Measurements from ENCODE around the gene HSPA12A.

Gene HSPA12A

DNA sequence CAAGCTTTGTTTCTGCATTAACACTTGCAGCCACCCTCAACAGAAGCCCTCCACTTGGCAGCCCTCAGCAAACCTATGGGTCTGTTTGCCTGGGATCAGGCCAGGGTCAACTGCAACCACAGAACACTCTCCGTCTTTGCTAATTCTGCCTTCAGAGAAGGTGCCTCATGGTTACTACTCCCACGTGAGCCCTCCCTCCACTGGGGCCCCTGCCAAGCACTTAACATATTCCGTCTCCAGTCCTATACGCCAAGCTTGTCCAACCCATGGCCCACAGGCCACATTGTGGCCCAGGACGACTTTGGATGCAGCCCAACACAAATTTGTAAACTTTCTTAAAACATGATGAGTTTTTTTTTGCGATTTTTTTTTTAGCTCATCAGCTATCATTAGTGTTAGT is 54.7 kb downstream of the HSPA12A start:
- no peak for DNase-seq

DNA sequence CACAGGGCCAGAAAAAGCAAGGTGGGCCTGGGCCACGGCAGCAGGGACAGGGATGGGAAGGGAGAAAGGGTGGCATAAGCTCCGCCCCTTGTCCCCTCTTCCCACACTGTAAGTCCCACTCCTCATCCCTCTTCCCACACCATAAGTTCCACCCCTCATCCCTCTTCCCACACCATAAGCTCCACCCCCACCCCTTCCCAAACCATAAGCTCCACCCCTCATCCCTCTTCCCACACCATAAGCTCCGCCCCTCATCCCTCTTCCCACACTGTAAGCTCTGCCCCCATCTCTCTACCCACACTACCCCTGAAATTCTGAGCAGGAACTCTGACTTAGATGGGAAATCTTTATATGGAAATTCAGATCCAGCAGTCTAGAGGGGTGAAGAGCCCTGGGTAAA is 55.7 kb downstream of the HSPA12A start:
- no peak for DNase-seq

DNA sequence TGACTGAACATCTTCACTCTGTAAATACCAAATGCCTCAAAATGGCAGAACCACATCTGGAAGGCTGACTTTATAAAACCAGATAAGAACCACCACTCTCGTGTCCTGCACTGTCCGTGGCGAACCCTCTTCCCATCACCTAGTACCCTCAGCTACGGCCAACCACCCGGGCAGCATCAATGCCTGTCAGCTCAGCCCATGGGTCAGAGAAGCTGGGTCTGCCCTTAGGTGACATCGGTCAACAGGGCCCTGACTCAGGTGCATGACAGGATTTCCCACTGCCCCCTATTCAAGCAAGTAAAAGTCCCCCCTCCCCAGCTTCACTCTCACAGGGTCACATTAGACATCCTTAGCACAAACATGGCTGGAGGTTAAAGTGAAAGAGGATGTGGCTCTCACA is 56.6 kb downstream of the HSPA12A start:
- no peak for DNase-seq

DNA sequence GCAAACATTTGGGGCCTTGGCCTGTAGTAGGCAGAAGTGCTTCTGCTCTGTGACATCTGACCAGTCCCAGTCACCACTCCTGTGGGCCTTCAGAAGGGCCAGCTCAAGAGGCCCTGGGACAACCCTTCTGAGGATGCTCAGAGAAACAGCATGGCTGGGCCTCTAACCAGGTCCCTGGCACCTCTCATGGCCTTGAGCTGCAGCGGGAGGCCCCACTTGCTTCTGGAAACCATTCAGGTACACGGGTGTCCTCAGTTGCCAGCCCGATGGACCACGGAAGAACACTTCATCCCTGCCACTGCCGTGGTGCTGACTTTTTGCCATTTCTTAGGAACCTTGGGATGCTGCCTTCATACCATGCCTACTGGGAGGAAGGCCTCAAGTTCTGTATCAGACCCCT is 57.6 kb downstream of the HSPA12A start:
- no peak for DNase-seq

DNA sequence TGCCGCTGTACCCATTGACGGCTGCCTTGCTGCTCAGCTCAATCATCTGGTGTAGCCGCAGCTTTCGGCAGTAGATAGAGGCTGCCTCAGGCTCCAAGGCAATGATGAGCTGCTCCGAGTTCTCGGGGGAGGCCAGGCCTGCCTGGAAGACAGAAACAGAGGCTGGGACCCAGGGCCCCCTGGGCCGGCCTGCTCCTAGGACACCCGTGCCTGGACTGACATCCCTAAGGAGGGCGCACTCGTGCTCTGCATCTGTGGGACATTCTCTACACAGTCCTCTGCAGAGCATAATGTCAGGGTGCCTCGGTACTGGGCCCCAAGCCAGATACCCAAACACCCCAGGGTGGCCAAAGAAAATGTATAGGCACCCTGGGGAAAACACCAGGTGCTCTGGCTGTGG is 58.5 kb downstream of the HSPA12A start:
- DNase-seq, result no peak

DNA sequence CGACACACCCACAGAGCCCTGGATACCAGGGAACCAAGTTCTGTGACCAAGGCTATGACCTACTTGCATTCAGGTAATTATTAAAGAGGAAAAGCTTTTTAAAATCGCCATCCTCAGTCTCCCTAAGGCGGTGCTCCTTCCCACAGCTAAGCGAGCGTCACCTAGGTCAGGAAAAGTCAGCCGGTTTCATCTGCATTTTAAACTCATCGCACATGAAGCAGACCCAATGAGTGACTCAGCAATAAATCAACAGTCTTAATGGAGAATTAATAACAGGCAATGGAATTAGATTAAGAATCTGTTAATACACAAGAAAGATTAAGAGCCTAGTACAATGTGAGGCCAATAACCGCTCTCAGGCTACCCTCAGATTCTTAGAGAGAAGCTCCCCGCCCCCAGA is 59.2 kb downstream of the HSPA12A start:
- DNase-seq, result no peak

DNA sequence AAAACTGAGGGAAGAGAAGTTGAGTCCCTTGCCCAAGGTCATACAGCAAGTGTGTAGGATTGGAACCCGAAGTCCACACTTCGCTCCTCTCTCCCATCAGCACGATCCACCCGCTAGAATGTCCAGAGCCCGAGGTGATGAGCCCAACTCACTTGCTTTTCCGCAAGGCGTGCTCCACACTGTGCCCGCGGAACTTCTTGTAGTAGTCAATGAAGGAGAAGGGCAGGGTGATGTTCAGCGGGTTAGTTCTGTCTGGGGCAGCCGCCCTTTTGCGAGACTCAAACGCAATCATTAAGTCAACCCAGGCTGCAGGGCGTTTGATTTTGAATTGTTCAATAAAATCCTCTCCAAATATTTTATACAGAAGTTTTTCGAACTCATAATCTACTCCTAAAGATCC is 63.0 kb downstream of the HSPA12A start:
- no peak for DNase-seq

DNA sequence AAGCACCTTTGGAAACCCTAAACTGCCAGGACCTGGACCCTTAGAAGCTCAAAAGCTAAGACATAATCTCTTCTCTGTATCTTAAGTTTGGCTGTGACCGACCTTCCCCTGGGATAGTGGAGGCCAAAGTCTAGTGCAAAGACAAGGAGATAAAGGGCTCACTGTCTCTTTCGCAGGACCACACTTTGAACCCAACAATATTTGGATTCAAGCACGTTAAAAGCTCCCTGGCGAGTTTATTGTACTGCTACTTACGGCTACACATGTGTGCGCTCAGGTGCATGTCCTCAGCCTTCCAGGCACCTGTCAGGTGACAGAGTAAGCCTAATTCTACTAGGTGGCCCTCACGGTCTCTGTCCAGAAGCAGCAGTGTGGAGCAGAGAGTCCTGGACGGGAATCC is 65.7 kb downstream of the HSPA12A start:
- no peak for DNase-seq

DNA sequence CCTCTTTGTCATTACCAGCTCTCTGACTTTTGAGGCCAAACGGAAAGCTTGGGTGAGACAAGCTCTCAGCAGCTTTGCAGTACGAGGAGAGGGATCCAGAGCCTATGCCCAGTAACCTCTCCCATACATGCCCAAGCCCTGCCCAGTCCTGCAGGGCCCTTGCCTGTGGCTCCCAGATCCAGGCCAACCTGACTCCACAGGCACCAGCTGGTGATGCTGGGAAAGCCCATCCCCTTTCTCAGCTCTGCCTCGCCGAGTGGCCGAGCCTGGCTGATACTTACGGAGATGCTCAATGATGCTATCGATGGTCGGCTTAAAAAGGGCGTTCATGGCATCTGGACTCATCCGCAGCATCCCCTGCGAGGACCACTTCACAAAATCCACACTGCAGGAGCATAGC is 66.2 kb downstream of the HSPA12A start:
- DNase-seq, result no peak

DNA sequence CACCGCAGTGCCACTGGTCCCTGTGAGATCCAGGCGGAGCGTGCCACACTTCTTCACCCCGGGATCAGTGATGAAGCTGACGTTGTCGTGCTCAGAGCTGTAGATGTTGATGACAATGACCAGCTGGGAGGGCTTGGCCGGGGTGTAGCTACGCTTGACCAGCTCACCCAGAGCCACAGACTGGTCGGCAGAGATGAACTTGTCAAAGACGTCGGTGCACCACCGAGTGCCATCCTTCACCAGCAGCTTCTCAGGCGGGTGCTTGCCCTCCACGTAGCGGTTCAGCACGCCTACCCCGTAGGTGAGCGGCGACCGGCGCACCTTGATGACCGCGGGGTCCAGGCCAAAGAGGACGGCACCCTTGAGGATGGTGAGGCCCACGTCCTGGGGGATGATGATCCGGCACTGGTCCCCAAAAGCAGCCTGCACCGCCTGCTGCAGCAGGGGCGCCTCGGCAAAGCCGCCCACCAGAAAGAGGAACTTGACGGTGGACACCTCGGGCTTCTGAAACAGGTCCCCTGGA is 67.4 kb downstream of the HSPA12A start:
- no peak for DNase-seq

DNA sequence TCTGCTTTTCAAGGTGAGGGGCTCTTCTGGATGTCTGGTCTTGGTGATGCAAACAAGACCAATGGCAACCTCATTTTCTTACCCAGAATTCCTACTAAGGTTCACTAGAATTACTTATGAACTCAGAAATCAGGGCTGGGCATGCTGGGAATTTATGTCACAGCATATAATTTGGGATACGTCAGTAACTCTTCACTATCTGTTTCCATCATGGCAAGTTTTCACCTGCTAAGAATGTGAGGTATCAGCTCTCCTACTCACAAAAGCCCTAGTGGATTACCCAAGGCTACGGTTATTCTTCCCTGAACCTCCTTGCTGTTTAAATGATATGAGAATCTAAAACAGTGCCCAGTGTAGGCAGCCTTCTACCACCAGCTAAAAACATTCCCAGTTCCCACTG is 68.5 kb downstream of the HSPA12A start:
- no peak for DNase-seq

DNA sequence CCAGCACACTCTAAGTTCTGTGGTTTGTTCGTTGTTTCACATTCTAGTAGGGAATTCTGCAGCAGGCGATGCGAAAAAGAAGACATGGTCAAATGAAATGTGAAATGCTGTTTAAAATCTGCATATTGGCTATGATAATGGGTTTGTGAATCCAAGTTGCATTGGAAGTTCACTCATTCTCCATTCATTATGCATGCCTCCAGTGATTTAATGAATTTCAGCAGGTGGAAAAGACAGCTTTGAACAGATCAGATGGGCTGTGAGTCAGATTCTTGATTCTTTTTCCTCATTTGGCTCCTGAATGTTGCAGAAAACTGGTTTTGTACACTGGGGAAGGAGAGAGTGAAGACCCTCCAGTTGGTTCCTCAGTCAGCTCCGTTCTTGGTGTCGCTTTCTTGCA is 69.5 kb downstream of the HSPA12A start:
- DNase-seq, result no peak

DNA sequence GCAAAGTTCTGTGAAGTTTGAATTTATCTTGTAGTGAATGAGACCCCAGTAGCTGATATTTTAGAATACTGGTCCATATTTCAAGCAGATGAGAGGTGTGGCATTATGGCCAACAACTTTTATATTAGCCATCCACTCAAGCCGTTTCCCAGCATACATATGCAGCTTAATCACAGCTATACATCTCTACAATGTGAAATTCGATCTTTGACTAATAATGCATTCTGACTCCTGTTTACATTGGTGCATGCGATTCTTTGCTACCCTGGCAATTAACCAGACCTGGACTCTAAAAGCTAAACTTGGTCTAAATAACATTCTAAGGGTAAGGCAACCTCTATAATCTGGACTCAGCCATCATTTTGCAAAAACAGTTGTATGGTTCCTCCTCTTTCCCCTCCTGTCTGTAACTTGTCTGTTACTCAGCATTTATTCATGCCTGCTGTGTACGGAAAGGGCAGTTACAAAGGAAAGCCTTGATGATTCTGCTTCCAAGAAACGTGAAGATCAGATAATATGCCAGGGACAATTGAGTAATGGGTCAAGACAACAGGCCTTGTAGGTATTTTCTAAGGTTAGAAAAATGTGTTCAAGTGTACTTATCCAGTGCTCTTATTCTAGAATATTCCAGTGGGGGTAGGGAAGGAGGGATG is 71.0 kb downstream of the HSPA12A start:
- peak; percentile 4 for DNase-seq

DNA sequence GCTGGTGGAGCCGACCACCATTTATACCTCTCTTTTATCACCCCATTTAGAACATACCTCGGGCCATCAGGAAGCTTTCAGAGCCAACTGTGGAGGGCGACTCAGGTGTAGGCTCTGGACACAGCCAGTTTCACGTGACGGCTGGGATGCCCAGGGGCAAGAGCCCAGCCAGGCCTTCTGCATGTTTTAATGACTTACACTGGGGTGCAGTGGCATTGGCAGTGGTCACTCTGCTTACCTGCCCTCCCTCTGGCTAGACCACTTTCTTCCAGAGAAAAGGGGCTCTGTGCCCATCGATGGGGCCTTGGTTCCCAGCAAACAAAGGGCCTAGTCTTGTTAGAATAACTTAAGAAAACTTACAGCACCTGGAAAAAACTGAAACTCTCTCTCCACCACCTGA is 71.7 kb downstream of the HSPA12A start:
- DNase-seq, result no peak

DNA sequence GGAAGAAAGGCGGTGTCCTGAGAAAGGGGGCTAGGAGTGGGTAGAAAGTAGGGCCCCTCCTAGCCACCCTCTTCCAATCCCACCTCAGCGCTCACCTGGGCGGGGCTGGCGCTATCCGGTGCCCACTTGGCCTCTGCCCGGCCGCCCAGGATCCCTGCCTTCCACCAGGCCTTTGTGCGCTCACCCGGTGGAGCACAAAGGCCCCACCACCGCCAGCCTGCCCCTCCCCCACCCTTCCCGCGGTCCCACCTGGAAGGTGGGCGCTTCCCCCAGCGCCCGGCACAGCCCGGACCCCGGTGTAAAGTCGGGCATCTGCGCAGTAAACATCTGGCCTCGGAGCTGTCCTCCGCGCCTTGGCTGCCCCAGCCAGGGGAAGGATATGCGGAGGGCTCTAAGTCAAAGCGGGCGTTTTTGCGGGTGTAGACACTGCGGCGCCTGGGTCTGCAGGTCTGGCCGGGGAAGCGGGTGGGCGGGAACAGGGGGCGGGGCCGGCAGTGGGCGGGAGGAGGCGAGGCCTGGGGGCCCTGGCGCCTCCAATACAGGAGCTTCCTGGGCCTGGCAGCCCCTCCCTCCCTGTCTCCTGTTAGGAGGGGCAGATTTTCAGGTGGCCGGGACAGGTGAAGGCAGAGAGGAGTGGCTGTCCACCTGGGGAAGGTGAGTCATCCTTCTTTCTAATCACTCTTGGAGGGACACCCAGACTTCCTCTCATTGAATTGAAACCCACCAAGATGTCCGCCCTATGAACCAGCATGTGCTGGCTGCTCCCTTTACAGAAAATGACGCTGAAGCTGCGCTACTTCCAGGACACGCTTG is 72.3 kb downstream of the HSPA12A start:
- peak; percentile 34 for DNase-seq

DNA sequence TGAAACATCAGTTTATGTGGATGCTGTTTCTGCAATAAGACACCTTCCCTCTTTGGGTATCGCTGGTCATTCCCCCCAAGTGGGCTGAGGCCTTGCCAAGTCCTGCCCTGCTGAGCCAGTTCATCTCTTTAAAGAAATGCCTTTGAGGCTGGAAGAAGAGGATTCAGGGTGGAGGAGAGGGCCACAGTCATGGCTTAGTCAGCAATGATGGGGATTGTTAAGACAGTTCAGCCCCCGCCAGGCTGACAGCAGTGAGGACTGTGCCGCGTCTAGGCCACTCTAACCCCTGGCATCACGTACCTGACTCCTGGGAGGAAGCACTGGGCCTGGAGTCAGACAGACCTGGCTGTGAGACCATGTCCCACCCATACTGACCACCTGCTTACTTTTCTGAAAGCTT is 73.3 kb downstream of the HSPA12A start:
- no peak for DNase-seq

DNA sequence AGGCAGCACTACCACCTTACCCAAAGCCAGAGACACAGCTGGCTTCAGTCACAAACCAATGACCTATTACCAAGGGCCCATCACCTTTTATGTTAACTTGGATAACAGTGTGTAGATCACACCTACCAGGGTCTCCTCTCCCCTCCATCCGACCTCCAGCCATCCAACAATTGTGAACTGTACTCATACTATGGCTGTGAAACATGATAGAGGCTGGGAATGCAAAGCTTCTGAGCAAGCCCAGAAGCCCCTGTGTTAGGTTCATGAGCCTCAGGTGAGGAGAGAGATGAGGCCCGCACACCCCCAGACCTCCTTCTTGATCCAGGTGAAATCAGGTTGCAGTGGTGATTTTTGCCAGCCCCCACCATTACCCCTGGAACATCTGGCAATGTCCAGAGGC is 73.9 kb downstream of the HSPA12A start:
- no peak for DNase-seq

DNA sequence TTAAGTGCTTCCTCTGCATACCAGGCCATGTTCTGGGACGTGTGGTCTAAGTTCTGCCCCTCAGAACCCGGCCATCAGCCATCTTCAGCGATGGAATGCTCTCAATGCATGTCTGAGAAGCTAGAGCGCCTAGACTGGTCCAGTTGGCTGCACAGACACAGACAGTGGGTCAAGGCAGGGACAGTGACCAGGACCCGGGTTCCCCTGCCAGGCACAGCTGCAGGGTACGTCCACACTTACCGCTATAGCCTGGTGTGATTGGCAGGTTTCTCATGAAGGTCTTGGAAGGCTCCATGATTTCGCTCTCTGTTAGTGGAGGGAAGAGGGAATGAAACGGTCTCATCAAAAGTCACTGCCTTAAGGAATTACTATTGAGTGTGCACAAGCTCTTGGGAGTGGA is 74.3 kb downstream of the HSPA12A start:
- DNase-seq, result no peak

DNA sequence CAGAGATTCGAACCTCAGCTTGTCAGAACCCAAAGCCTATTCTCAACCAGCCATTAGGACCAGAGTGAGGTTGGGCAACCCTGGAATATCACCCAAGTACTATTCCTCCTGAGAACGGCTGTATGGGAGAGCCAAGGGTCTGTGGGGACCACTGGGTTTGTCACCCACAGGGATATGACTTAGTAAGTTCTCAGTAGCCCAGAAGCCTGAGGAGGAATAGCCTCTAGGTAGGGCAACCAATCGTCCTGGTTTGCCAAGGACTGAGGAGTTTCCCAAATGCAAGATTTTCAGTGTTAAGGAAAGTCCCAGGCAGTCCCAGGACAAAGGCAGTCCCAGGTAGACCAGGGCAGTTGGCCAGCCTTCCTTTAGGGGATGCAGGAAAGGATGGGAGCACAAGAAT is 74.9 kb downstream of the HSPA12A start:
- DNase-seq, result no peak

DNA sequence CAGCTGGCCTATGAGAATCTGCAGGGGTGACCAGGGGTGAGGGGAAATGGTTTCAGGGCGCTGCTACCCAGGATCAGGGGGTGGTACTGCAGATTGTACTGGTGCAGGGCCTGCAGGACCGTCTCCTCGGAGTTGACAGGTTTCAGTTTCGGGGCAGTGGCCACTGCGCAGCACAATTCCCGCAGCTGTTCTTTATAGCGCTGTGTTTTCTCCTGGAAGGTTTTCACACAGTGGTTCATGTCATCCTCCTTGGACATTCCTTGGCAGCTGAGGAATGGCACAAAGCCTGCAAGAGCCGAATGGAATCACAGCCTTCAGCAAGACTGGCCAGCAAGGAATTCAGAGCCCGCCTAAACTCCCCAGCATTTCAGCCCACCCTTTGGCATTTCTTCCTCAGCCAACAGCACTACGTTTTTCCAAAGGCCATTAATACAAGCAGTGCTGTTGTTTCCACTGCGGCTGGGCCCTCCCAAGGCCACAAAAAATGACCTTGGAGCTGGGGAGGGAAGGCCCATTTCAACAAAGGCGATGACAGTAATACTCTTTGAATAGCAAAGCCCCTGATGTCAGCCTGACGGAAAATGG is 76.7 kb downstream of the HSPA12A start:
- DNase-seq, result no peak

DNA sequence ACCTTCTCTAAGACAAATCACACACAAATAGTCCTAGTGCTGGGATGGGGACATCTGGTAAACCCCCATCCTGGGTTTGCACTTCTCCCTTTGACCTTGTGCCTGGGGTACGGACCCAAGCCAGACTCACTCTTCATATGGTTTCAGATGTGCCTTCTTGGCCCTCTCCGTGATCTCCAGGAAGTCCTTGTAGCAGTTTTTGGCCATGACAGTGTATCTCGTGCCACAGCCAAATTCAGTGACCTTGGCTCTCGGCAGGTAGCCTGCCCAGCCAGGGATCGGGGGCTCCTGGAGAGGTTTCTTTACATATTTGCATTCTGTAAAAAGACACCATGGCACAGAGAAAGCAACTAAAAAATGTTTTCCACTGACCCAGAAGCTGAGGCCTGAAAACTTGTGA is 77.7 kb downstream of the HSPA12A start:
- no peak for DNase-seq

DNA sequence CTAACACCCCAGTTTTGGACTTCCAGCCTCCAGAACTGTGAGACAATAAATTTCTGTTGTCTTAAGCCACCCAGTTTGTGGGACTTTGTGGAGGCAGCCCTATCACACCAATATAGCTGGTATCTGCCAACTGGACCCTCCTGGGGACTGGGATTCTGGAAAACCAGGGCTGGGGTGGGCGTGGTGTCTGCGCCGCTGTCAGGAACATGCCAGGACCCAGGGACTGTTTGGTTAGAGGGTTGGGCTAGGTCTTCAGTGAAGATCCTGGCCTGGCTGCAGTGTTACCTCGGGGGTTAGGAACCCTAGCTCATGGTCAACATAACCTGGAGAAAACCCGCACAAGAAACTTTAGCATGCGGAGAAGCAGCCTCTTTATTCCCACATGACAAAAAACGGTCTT is 79.0 kb downstream of the HSPA12A start:
- no peak for DNase-seq

DNA sequence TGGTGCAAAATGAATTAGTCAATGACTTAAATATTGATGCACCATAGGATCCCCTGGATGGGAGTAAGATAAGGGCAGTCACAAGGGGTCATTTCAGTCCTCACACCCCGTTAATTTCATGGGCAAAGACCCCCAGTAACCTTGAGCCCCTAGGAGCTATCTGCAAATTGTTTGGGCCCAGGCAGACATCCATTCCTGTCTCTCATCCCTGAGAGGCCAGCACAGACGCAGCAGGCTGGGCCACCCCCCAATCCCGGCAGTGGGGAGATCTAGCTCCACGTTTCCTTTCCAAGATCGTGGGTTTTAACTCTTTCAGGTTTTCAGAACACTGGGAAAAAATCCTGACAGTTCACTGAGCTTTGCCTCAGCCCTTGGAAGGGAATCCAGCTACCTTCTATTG is 81.5 kb downstream of the HSPA12A start:
- no peak for DNase-seq

DNA sequence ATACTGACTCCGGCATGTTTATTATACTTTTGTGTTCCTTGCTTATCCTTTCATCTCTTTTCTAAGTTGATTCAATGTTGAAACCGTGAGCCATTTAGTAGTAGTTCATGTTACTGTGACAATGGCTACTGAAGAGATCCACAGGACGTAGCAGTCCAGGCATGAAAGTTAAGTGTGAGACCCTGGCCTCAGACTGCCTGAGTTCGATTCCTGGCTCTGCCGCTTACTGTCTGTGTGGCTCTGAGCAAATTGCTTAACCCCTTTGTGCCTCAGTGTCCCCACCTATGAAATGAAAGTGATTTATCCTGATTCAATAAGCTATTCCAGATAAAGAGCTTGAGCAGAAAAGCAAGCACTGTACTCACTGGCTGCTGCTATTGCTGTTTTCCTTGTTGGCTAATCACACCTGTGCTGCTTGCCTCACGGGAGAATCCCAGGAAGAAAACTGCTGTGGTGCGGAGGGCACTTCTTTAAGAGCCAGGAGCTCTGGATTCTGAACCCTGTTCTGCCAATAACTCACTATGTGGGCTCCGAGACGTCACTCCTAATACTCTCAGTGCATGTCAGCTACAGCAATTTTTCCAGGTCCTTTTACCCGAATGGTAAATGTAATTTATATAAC is 83.2 kb downstream of the HSPA12A start:
- DNase-seq, result no peak

All from NCI-H2171 treated with DMSO at 0.1 percent for 48 hours (cell line).